H1 (cell line): ENCODE data around the gene TECTB. TPM values are rescaled to one million over a fixed set of nuclear protein-coding genes. Genes with fewer than 3 reads are reported as not detected.

ENCODE experiments used
- CTCF ChIA-PET: fragments of 300-600 bp; sonication (Branson Sonifier 250); formaldehyde crosslinking; loops from one replicate; lab custom pipeline; 2021; ENCODE audit not compliant: partially characterized antibody; lab: Charles Lee
- POLR2A ChIA-PET: fragments of 300-600 bp; sonication (Branson Sonifier 250); formaldehyde crosslinking; loops from one replicate; lab custom pipeline; 2021; ENCODE audit warnings: inconsistent platforms; ENCODE audit not compliant: partially characterized antibody; lab: Charles Lee
- DNase-seq, 2 experiments: peaks; one replicate each; pipeline versions ENCODE4 v3.0.0 to v3.0.0-alpha.2; 2010 to 2022; ENCODE audit warnings: low spot score in 2 of 2, low read depth in 1 of 2, mixed read lengths in 1 of 2
- FAIRE-seq: peaks from 2 replicates; lab custom pipeline; 2011; peaks lifted over from hg19 to GRCh38; lab: Jason Lieb, UNC
- H2AFZ ChIP-seq: 2 replicates; pipeline ENCODE4 v1.8.1; 2012; ENCODE audit warnings: low read length, inconsistent platforms
- H2AK5ac ChIP-seq: 2 replicates; pipeline ENCODE4 v1.6.1; 2013; ENCODE audit warnings: low read depth, low read length
- H2BK120ac ChIP-seq: replicated peaks from 2 replicates; pipeline ENCODE3; 2013; ENCODE audit warnings: low read depth, low read length, inconsistent platforms
- H2BK12ac ChIP-seq: 2 replicates; pipeline ENCODE4 v1.6.1; 2013; ENCODE audit warnings: low read depth, low read length
- H2BK15ac ChIP-seq: 2 replicates; pipeline ENCODE4 v1.6.1; 2013; ENCODE audit warnings: low read length
- H2BK20ac ChIP-seq: 2 replicates; pipeline ENCODE4 v1.6.1; 2013; ENCODE audit warnings: low read length
- H2BK5ac ChIP-seq: 2 replicates; pipeline ENCODE4 v1.6.1; 2013; ENCODE audit warnings: low read depth, low read length
- H3K14ac ChIP-seq: 2 replicates; pipeline ENCODE4 v1.6.1; 2013; ENCODE audit warnings: inconsistent platforms; ENCODE audit not compliant: insufficient read length
- H3K18ac ChIP-seq: 2 replicates; pipeline ENCODE4 v1.6.1; 2013; ENCODE audit warnings: low read length; ENCODE audit errors: extremely low read depth
- H3K23ac ChIP-seq: 2 replicates; pipeline ENCODE4 v1.6.1; 2013; ENCODE audit warnings: inconsistent platforms; ENCODE audit not compliant: insufficient read length
- H3K23me2 ChIP-seq: 2 replicates; pipeline ENCODE4 v1.6.1; 2013; ENCODE audit warnings: low read depth, low read length
- H3K27ac ChIP-seq: 2 replicates; pipeline ENCODE4 v1.6.1; 2011; ENCODE audit warnings: low read depth, low read length, inconsistent platforms
- H3K27me3 ChIP-seq, 4 experiments: replicated peaks in 1 of 4; 1 replicate in 1 of 4; 2 replicates in 3 of 4; pipeline versions ENCODE4 v1.6.1 to v1.8.1; 2011 to 2013; ENCODE audit warnings: low read length in 3 of 4, mild to moderate bottlenecking in 3 of 4, inconsistent platforms in 2 of 4, mixed read lengths in 2 of 4, moderate library complexity in 1 of 4; ENCODE audit not compliant: control insufficient read depth in 3 of 4, insufficient read depth in 3 of 4; ENCODE audit errors: extremely low read depth in 1 of 4
- H3K36me3 ChIP-seq, 4 experiments: 2 replicates each; pipeline versions ENCODE4 v1.6.1 to v1.8.1; 2011 to 2013; ENCODE audit warnings: mild to moderate bottlenecking in 4 of 4, low read length in 3 of 4, moderate library complexity in 2 of 4, control low read depth in 1 of 4, inconsistent platforms in 1 of 4; ENCODE audit not compliant: insufficient read depth in 4 of 4, control insufficient read depth in 2 of 4
- H3K4ac ChIP-seq: replicated peaks from 2 replicates; pipeline ENCODE3; 2013; ENCODE audit warnings: low read length, low read depth, mixed read lengths, inconsistent platforms; ENCODE audit not compliant: insufficient read length
- H3K4me1 ChIP-seq, 4 experiments: replicated peaks in 1 of 4; 1 replicate in 1 of 4; 2 replicates in 3 of 4; pipeline versions ENCODE4 v1.6.1 to v1.8.1; 2011 to 2013; ENCODE audit warnings: low read length in 3 of 4, inconsistent platforms in 2 of 4, mixed read lengths in 1 of 4; ENCODE audit not compliant: insufficient read depth in 4 of 4, control insufficient read depth in 3 of 4
- H3K4me2 ChIP-seq, 2 experiments: 2 replicates each; pipeline versions ENCODE4 v1.6.1 to v1.8.1; 2011 to 2013; ENCODE audit warnings: low read depth in 2 of 2, low read length in 2 of 2, control low read depth in 1 of 2, inconsistent platforms in 1 of 2, mild to moderate bottlenecking in 1 of 2; ENCODE audit not compliant: insufficient read depth in 1 of 2
- H3K4me3 ChIP-seq, 4 experiments: fragments of 200-600, 300-600 bp in 1 of 4; sonication (generic), shearing (Covaris generic), sonication (Bioruptor Twin) in 1 of 4; 2 replicates each; pipeline versions ENCODE4 v1.5.1 to v1.8.1; 2011 to 2016; ENCODE audit warnings: low read length in 4 of 4, low read depth in 3 of 4, control low read depth in 2 of 4, inconsistent platforms in 2 of 4, mild to moderate bottlenecking in 2 of 4, mixed read lengths in 1 of 4, moderate library complexity in 1 of 4; ENCODE audit not compliant: insufficient read depth in 2 of 4; ENCODE audit errors: extremely low read depth in 1 of 4
- H3K56ac ChIP-seq: replicated peaks from 2 replicates; pipeline ENCODE3; 2013; ENCODE audit warnings: low read depth, mild to moderate bottlenecking, mixed read lengths, low read length, inconsistent platforms; ENCODE audit not compliant: insufficient read length
- H3K79me1 ChIP-seq: 2 replicates; pipeline ENCODE4 v1.6.1; 2013; ENCODE audit warnings: low read depth, low read length, control low read depth
- H3K79me2 ChIP-seq, 2 experiments: 2 replicates each; pipeline versions ENCODE4 v1.6.1 to v1.8.1; 2012 to 2013; ENCODE audit warnings: low read length in 2 of 2, mild to moderate bottlenecking in 2 of 2, inconsistent platforms in 1 of 2; ENCODE audit not compliant: insufficient read depth in 2 of 2, control insufficient read depth in 1 of 2
- H3K9ac ChIP-seq, 4 experiments: replicated peaks in 1 of 4; 1 replicate in 1 of 4; 2 replicates in 3 of 4; pipeline versions ENCODE4 v1.6.1 to v1.8.1; 2011 to 2013; ENCODE audit warnings: low read depth in 3 of 4, low read length in 3 of 4, control low read depth in 2 of 4, mild to moderate bottlenecking in 2 of 4, moderate library complexity in 2 of 4, inconsistent platforms in 1 of 4; ENCODE audit errors: extremely low read depth in 1 of 4
- H3K9me3 ChIP-seq, 2 experiments: 2 replicates each; pipeline versions ENCODE4 v1.6.1 to v1.8.1; 2012 to 2013; ENCODE audit warnings: mild to moderate bottlenecking in 2 of 2, moderate library complexity in 2 of 2, control low read depth in 1 of 2, inconsistent platforms in 1 of 2, low read depth in 1 of 2, low read length in 1 of 2, mixed read lengths in 1 of 2; ENCODE audit not compliant: insufficient read depth in 2 of 2
- H4K20me1 ChIP-seq, 2 experiments: replicated peaks in 1 of 2; 2 replicates each; pipeline versions ENCODE3 to v1.8.1; 2011 to 2013; ENCODE audit warnings: inconsistent platforms in 2 of 2, low read length in 2 of 2, mild to moderate bottlenecking in 1 of 2; ENCODE audit not compliant: insufficient read depth in 2 of 2, control insufficient read depth in 1 of 2
- H4K5ac ChIP-seq: 2 replicates; pipeline ENCODE4 v1.6.1; 2013; ENCODE audit warnings: low read length, low read depth, mixed read lengths, inconsistent platforms; ENCODE audit not compliant: insufficient read length
- H4K8ac ChIP-seq: 2 replicates; pipeline ENCODE4 v1.8.0; 2013; ENCODE audit warnings: mild to moderate bottlenecking, moderate library complexity, low read length, inconsistent platforms; ENCODE audit not compliant: insufficient read depth; ENCODE audit errors: extremely low read depth
- H4K91ac ChIP-seq: replicated peaks from 2 replicates; pipeline ENCODE3; 2013; ENCODE audit warnings: low read length, mixed read lengths, inconsistent platforms; ENCODE audit not compliant: insufficient read length
- BACH1 ChIP-seq: IDR thresholded peaks from 2 replicates; pipeline ENCODE4 v1.6.1; 2012; ENCODE audit warnings: low read length, improper control_type of control experiment
- CTCF ChIP-seq, 3 experiments: IDR thresholded peaks; 1 replicate in 2 of 3; 2 replicates in 1 of 3; pipeline versions ENCODE4 v1.5.1 to v1.6.1; 2011; ENCODE audit warnings: low read length in 3 of 3, mild to moderate bottlenecking in 3 of 3, inconsistent platforms in 2 of 3, low read depth in 1 of 3, moderate library complexity in 1 of 3; ENCODE audit not compliant: insufficient read depth in 1 of 3; ENCODE audit errors: control extremely low read depth in 1 of 3
- EP300 ChIP-seq, 2 experiments: IDR thresholded peaks; 1 replicate in 1 of 2; 2 replicates in 1 of 2; pipeline ENCODE4 v1.6.1; 2011 to 2012; ENCODE audit warnings: low read depth in 2 of 2, low read length in 2 of 2, mild to moderate bottlenecking in 2 of 2, borderline replicate concordance in 1 of 2, inconsistent platforms in 1 of 2, moderate library complexity in 1 of 2
- GABPA ChIP-seq: IDR thresholded peaks from 2 replicates; pipeline ENCODE4 v1.6.1; 2011; ENCODE audit warnings: mild to moderate bottlenecking, low read length, moderate library complexity, borderline replicate concordance; ENCODE audit not compliant: insufficient read depth
- MAX ChIP-seq: IDR thresholded peaks from 2 replicates; pipeline ENCODE4 v1.6.1; 2012; ENCODE audit warnings: inconsistent platforms
- TAF7 ChIP-seq: optimal IDR thresholded peaks from 2 replicates; pipeline ENCODE3; 2011; ENCODE audit warnings: low read depth, mild to moderate bottlenecking, inconsistent platforms, low read length, moderate library complexity, borderline replicate concordance
- WGBS, 2 experiments: shearing (Covaris generic) in 1 of 2; methylation state at CpG; one replicate each; pipeline versions ENCODE4 v1.1.6 to v1.1.7; 2013 to 2015; ENCODE audit warnings: low lambda C conversion rate in 2 of 2, mixed read lengths in 2 of 2, inconsistent platforms in 1 of 2, low coverage in 1 of 2, missing lambda C conversion rate in 1 of 2; ENCODE audit not compliant: insufficient replicate concordance in 2 of 2, insufficient coverage in 1 of 2, insufficient read length in 1 of 2; ENCODE audit errors: extremely low coverage in 1 of 2, missing lambda C conversion rate in 1 of 2; 5-methylcytosine and 5-hydroxymethylcytosine counted together
- polyA plus RNA-seq, 7 experiments: library from polyadenylated mRNA; depleted of rRNA in 3 of 7; stranded (reverse) in 5 of 7; unstranded in 2 of 7; fragments of >200 nt in 5 of 7; fragments of 200-250 nt in 2 of 7; gene quantifications; 1 replicate in 5 of 7; 2 replicates in 1 of 7; 4 replicates in 1 of 7; pipeline versions ENCODE4 v1.2.1 to v1.2.3, GENCODE V29; 2011 to 2013; ENCODE audit warnings: missing spikeins in 2 of 7, mixed read lengths in 2 of 7
- total RNA-seq: library from RNA; stranded (reverse); fragmentation: NEBNext Ultra II Directional; extraction: Animal tissue kit (Norgen Biotek cat#: 25700); gene quantifications from 2 replicates; pipeline ENCODE4 v1.2.1, GENCODE V29; 2021

TECTB gene
- total and polyA plus RNA-seq, 2 of the 8 experiments (the other 6 are each of a cell fraction or from before 2014, with no cell fraction given) = not detected

- H3K9ac ChIP-seq = no peak overlapping the region
- no peak for DNase-seq
- WGBS, 2 experiments = 94% methylated on average over 4 of the region's 4 CpGs; no CpG with 5 or more reads in 1 of the 2 experiments
- H3K18ac ChIP-seq = no peak overlapping the region
- no peak overlapping the region for H2BK120ac ChIP-seq
- H4K8ac ChIP-seq = no peak overlapping the region
- TF ChIP-seq GABPA (no peak), EP300 (IDR thresholded peaks at IDR 0.05; ENCODE audit: borderline replicate concordance in 1 of 2, low read depth in 2 of 2, low read length in 2 of 2) (no peak), TAF7 (no peak), CTCF (IDR thresholded peaks at IDR 0.05; ENCODE audit: control extremely low read depth in 1 of 3, insufficient read depth in 1 of 3, low read depth in 1 of 3, low read length in 3 of 3) (no peak), MAX (no peak), BACH1 (no peak)
- no peak overlapping the region for H2BK15ac ChIP-seq
- H3K23ac ChIP-seq = no peak overlapping the region
- H2BK12ac ChIP-seq = no peak overlapping the region
- no peak overlapping the region for H3K56ac ChIP-seq
- no peaks in the 10 kb centered on the region for H3K23me2 ChIP-seq
- no peak overlapping the region for H3K4me2 ChIP-seq
- H4K5ac ChIP-seq = no peak overlapping the region
- H3K79me2 ChIP-seq = no peaks in the 10 kb centered on the region
- no peaks in the 10 kb centered on the region for H3K79me1 ChIP-seq
- no peak overlapping the region for H4K91ac ChIP-seq
- H3K9me3 ChIP-seq = peaks cover 3% of the 10 kb centered on the region in 2 experiments; a peak in 2 of 4 replicates
- no peak overlapping the region for H2BK20ac ChIP-seq
- FAIRE-seq = no peak
- no peak overlapping the region for H2AFZ ChIP-seq
- H3K27ac ChIP-seq = no peak overlapping the region
- H3K14ac ChIP-seq = no peak overlapping the region
- ChIA-PET POLR2A (no interaction called here), CTCF (interaction anchor here (0.8 to 0.9 kb wide), 2 partner anchors 72 to 73 kb away, joined by 3 read pairs; no protein-coding TSS in a partner anchor)
- peaks cover 0 to 5% (median 3%) of the 10 kb centered on the region in 4 experiments; a peak in 3 of 7 replicates for H3K4me1 ChIP-seq
- H3K4ac ChIP-seq = no peak overlapping the region
- H2BK5ac ChIP-seq = no peak overlapping the region
- no peaks in the 10 kb centered on the region for H3K36me3 ChIP-seq
- no peak overlapping the region for H2AK5ac ChIP-seq
- no peaks in the 10 kb centered on the region for H4K20me1 ChIP-seq
- no peaks in the 10 kb centered on the region for H3K27me3 ChIP-seq
- no peak overlapping the region for H3K4me3 ChIP-seq
Measured at GRCh38 chr10:112235920-112236319, 47.3 kb upstream of the TECTB start.
